HG02870 (cell line): Measurements from ENCODE around the gene SMAD4.
"Not testable (repeated sequence)": the region's sequence is repeated elsewhere in the genome, so short reads cannot be mapped to it uniquely, and the experiment has no call there.

Source experiments
- ATAC-seq: cut with Tn5 transposase; IDR thresholded peaks from one replicate; pipeline ENCODE4 v1.9.1; 2021; ENCODE audit warnings: mild to moderate bottlenecking, moderate library complexity; ENCODE audit not compliant: unreplicated experiment

SMAD4 gene

DNA sequence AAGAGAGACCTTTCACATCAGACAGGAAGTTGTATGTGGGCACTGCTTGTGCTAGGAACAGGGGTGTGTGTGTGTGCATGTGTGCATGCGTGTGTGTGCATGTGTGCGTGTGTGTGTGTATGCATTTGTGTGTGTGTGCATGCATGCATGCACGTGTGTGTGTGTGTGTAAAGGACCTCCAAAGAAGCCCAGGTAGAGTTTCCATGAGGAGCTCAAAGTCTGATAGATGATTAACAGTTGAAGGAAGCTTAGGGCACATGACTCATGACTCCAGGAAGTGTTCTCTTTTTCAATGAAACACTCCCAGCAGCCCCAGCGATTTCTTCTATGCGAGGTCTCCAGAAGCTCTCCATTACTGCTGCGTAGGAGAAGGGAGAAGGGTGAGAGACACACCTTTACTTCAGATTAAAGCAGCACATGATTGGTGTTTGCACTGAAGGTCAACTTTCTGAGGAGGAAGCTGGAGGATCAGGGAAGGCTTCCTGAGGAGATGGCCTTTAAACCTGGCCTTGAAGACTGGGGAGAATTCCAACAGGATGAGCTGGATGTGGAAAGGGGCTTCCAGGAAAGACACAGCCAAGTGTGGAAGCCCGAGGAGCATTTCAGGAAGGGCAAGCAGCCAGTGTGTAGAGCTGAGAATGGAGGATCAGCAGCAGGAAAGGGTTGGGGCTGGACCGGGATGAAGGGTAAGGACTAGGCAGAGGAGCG is 77.7 kb downstream of the SMAD4 start:
- ATAC-seq, result no peak

- no peak for ATAC-seq
Measured at GRCh38 chr18:51108330-51108729, 78.3 kb downstream of the SMAD4 start.

- peak; percentile 72 for ATAC-seq
Measured at GRCh38 chr18:51110073-51110797, 80.2 kb downstream of the SMAD4 start.

- not testable (repeated sequence) for ATAC-seq
Measured at GRCh38 chr18:51111633-51112355, 81.8 kb downstream of the SMAD4 start.

- not testable (repeated sequence) for ATAC-seq
Measured at GRCh38 chr18:51116996-51117395, 87.0 kb downstream of the SMAD4 start.

DNA sequence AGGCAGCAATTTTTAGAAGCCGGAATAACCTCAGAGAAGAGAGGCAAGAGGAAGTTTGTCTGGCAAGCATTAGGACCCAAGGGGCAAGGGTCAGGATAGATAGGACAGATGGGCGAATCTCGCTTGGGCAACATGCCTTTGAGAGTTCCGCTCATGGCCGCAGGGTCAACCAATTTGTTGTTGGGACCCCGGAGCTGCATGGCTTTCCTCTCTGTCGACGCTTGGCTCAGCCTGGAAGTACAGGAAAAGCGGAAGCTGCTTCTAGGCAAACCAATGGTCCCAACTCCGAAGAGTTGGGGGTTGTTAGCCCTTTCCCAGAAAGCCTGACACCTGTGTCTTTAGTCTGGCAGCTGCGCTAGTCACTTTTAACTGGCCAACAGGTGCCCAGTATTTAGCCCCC is 89.5 kb downstream of the SMAD4 start:
- not testable (repeated sequence) for ATAC-seq

DNA sequence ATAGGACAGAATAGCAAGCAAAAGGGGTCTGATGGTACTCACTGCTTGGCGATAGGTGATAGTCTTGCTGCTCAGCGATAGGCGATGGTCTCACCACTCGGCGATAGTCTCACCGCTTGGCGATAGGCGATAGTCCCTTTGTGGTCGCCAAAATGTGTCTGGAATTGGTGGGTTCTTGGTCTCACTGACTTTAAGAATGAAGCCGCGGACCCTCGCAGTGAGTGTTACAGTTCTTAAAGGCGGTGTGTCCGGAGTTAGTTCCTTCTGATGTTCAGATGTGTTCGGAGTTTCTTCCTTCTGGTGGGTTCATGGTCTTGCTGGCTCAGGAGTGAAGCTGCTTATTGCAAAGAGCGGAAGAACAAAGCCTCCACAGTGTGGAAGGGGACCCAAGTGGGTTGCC is 90.0 kb downstream of the SMAD4 start:
- not testable (repeated sequence) for ATAC-seq

GRCh38 chr18:51120809-51121596 is 91.0 kb downstream of the SMAD4 start:
- ATAC-seq, result no peak

GRCh38 chr18:51121597-51121857 is 91.5 kb downstream of the SMAD4 start:
- ATAC-seq, result no peak

DNA sequence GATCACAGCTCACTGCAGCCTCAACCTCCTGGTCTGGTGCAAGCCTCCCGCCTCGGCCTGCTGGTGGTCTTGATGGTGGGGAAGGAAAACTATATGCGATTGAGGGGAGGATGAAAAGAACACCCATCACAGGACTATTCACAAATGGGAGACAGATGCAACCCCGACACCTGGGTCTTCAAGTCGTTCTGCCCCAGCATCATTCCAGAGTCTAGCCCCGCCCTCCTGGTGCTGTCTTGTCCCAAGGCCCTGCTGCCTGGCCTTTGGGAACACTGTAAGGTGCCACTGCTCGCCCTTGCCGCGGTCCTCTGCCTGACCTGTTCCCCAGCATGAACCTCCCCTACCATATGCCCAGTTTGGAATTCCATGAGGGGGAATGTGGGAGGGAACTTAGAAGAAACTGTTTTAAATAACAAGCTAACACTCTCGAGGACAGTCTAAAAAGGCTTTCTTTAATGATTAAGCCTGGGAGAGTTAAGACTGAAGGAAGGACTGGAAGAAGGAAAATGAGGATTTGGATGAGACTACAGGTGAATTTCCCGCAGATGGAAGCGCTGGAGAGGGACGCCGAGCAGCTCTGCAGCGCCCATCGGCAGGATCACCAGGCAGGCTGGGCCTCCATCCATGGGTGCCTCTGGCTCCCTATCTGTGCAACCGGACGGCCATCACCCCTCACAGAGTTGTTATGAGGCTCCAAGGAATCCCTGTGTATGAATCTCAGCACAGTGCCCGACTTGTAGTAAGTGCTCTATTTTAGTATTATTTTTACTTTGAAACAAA is 92.4 kb downstream of the SMAD4 start:
- ATAC-seq, result no peak

- no peak for ATAC-seq
Measured at GRCh38 chr18:51123046-51123395, 93.0 kb downstream of the SMAD4 start.

- ATAC-seq, result no peak
Measured at GRCh38 chr18:51123481-51123880, 93.5 kb downstream of the SMAD4 start.

DNA sequence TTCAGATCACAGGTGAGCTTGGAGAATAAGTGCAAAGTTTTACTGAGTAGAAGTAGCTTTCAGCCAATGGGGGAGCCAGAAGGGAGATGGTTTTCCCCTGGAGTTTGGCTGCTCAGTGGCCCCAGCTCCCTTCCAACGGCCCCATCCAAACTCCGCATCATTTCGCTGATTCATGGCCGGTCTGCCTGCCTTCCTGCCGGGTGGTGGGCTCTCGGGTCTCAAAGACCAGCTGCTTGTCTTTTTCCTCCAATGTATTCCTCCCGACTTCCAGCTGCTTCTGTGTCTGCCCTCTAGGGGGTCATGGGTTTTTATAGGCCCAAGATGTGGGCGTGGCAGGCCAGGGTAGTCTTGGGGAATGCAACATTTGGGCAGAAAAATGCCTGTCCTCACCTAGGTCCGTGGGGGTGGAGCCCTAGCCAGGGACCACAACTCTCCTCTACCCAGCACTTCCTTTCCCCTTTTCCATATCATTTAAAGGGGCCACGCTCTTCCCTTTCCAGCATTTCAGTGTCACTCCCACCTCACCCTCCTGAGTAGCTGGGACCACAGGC is 94.0 kb downstream of the SMAD4 start:
- no peak for ATAC-seq

- ATAC-seq, result no peak
Measured at GRCh38 chr18:51125976-51126375, 96.0 kb downstream of the SMAD4 start.

DNA sequence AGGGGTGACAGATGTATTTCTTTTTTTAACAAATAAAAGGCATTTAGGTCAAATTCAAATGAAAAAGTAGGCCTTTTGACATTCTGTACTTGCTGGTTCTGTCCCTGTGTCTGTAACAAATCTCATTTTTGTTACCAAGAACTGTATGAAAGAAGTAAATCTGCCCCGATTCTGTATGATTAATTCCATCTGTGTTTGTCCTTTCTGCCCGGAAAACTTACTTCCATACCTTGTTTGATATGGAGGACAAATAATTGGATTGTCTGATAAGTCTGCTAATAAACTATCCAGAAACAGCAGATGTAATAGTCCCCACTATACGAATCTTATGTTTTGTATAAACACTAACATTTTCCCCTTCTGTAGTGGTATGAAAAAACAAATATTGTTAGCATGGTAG is 97.7 kb downstream of the SMAD4 start:
- ATAC-seq, result no peak

GRCh38 chr18:51128533-51128932 is 98.5 kb downstream of the SMAD4 start:
- no peak for ATAC-seq

- no peak for ATAC-seq
Measured at GRCh38 chr18:51132256-51132935, 102.4 kb downstream of the SMAD4 start.

DNA sequence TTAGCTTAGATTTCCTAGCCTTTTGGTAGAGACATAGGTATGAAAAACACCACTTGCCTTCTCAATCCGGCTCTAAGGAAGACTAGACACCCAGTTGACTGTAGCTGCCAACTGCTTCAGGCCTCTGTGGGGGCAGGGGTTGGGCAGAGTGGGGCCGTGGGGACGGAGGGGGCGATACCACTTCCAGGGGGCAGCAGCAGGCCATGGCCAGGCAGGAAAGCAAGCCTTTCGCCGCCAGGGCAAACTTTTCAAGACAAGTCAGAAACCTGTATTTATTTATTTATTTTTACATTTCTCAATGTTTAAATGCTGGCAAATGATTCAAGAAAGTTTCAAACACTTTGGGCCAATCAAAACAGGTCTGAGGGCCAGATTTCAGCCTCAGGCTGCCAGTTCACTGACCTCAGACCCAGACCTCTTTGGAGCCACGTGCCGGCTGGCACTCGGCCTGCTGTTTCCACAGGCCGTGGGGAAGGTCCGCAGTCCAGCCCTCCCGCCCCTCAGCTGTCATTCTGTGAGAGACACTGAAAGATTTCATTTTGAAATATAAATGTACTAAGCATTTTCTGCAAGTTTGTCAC is 103.7 kb downstream of the SMAD4 start:
- ATAC-seq, result no peak
